GM12872 (cell line): ENCODE data around the gene DRG2.

Experiments used
- CTCF ChIP-seq: IDR thresholded peaks from 3 replicates; pipeline ENCODE4 v1.5.1; 2011; ENCODE audit warnings: low read depth, mild to moderate bottlenecking, low read length, moderate library complexity; ENCODE audit not compliant: insufficient read depth

Gene DRG2

GRCh38 chr17:18145811-18146210 lies 58.1 kb downstream of the DRG2 start:
- TF ChIP-seq CTCF, result no peak

- TF ChIP-seq CTCF, result no peak
These were observed 58.5 kb downstream of the DRG2 start for GRCh38 chr17:18146259-18146658.

- TF ChIP-seq CTCF, result no peak
These were observed 59.2 kb downstream of the DRG2 start for GRCh38 chr17:18146980-18147379.

GRCh38 chr17:18148586-18148985 lies 60.8 kb downstream of the DRG2 start:
- no peak for TF ChIP-seq CTCF

- no peak for TF ChIP-seq CTCF
These were observed 63.5 kb downstream of the DRG2 start for GRCh38 chr17:18151290-18151689.

- TF ChIP-seq CTCF, result no peak
These were observed 67.4 kb downstream of the DRG2 start for GRCh38 chr17:18155179-18155578.

- no peak for TF ChIP-seq CTCF
These were observed 68.6 kb downstream of the DRG2 start for GRCh38 chr17:18156171-18156975.
